Spleen (tissue), 11 donors: ENCODE measurements around the gene SP6. TPM values are rescaled to one million over a fixed set of nuclear protein-coding genes. Genes with fewer than 3 reads are reported as not detected.

Experiments
- DNase-seq: peaks from one replicate; pipeline ENCODE4 v3.0.0-alpha.2; 2020
- H3K27ac ChIP-seq, 8 donors: fragments of 200-600 bp; sonication (generic) in 7 of 8; 1 replicate in 4 of 8; 2 replicates in 4 of 8; pipeline versions ENCODE4 v1.5.0 to v1.8.0; 2016 to 2021; ENCODE audit warnings: inconsistent platforms in 4 of 8, mild to moderate bottlenecking in 4 of 8, moderate library complexity in 1 of 8
- H3K27me3 ChIP-seq, 7 donors: fragments of 200-600 bp; sonication (generic) in 6 of 7; replicated peaks in 1 of 7; 1 replicate in 4 of 7; 2 replicates in 3 of 7; pipeline versions ENCODE4 v1.5.0 to v1.8.0; 2016 to 2021; ENCODE audit warnings: inconsistent platforms in 3 of 7, mild to moderate bottlenecking in 1 of 7
- H3K36me3 ChIP-seq, 6 donors: fragments of 200-600 bp; sonication (generic) in 5 of 6; 1 replicate in 4 of 6; 2 replicates in 2 of 6; pipeline versions ENCODE4 v1.5.0 to v1.8.0; 2016 to 2021; ENCODE audit warnings: inconsistent platforms in 2 of 6
- H3K4me1 ChIP-seq, 6 donors: fragments of 200-600 bp; sonication (generic) in 5 of 6; 1 replicate in 3 of 6; 2 replicates in 3 of 6; pipeline versions ENCODE4 v1.5.0 to v1.8.0; 2016 to 2021; ENCODE audit warnings: inconsistent platforms in 3 of 6
- H3K4me3 ChIP-seq, 8 donors: fragments of 200-600 bp; sonication (generic) in 7 of 8; 1 replicate in 4 of 8; 2 replicates in 4 of 8; pipeline versions ENCODE4 v1.5.0 to v1.8.0; 2016 to 2021; ENCODE audit warnings: inconsistent platforms in 4 of 8, mild to moderate bottlenecking in 4 of 8, moderate library complexity in 2 of 8
- H3K9me3 ChIP-seq, 8 donors: fragments of 200-600 bp; sonication (generic) in 7 of 8; 1 replicate in 4 of 8; 2 replicates in 4 of 8; pipeline versions ENCODE4 v1.5.0 to v1.8.0; 2016 to 2021; ENCODE audit warnings: inconsistent platforms in 4 of 8
- CTCF ChIP-seq, 11 experiments: fragments of 200-600 bp in 7 of 11; fragments of 450-650 bp in 4 of 11; sonication (generic) in 4 of 11; IDR thresholded peaks in 8 of 11; conservative IDR thresholded peaks in 3 of 11; 1 replicate in 7 of 11; 2 replicates in 4 of 11; pipeline versions ENCODE4 v1.4.0 to v1.8.0; 2016 to 2021; ENCODE audit warnings: antibody characterized with exemption in 11 of 11, inconsistent platforms in 4 of 11, mild to moderate bottlenecking in 1 of 11
- POLR2A ChIP-seq, 3 donors: fragments of 450-650 bp; IDR thresholded peaks; one replicate each; pipeline ENCODE4 v1.5.1; 2017; ENCODE audit warnings: antibody characterized with exemption in 3 of 3, mild to moderate bottlenecking in 1 of 3
- POLR2AphosphoS5 ChIP-seq, 3 donors: sonication (generic); formaldehyde crosslinking; IDR thresholded peaks; one replicate each; pipeline ENCODE4 v1.5.1; 2017; ENCODE audit warnings: antibody characterized with exemption in 3 of 3
- WGBS, 5 donors: extraction: QIAGEN DNeasy Blood & Tissue Kit in 3 of 5; methylation state at CpG; one replicate each; pipeline versions ENCODE4 v1.1.5 to v1.1.7; 2013 to 2018; 5-methylcytosine and 5-hydroxymethylcytosine counted together
- intact Hi-C: fragments of 100-400 bp; cut with DNase I; formaldehyde crosslinking; loops from one replicate; pipeline ENCODE4 v1.15.0; 2023; ENCODE audit warnings: low total_unique reads
- polyA plus RNA-seq, 3 donors: library from polyadenylated mRNA; stranded (reverse); fragments of 200-250 nt; gene quantifications; one replicate each; pipeline ENCODE4 v1.2.1, GENCODE V29; 2013
- total RNA-seq, 7 donors: library from RNA; depleted of rRNA in 3 of 7; stranded (reverse); fragments of >200 nt in 3 of 7; fragmentation: NEBNext Ultra II Directional in 4 of 7; extraction: Animal tissue kit (Norgen Biotek cat#: 25700) in 4 of 7; gene quantifications; one replicate each; pipeline versions ENCODE4 v1.1.0 to v1.2.1, GENCODE V29; 2016 to 2021
- donor health status: healthy with polysubstance abuse.
- donor health status: DM: no; HTN: no; CAD: no; lungs with moderate emphysema.
- donor health status: DM: no; HTN: no; CAD: no.
- donor health status: Bipolar disorder and iron deficiency.
- donor health status: healthy.
- donor health status: DM: no; HTN: no; CAD: no.
- donor health status: DM: yes; HTN: yes; CAD: no.

Gene SP6
- total and polyA plus RNA-seq, 10 donors = 0.11 to 3.0 (median 1.1) TPM

GRCh38 chr17:47860386-47860785 lies 9.4 kb upstream of the SP6 start:
- no peak for DNase-seq
- 83 to 92% (median 89%) methylated on average over 5 of the region's 5 CpGs for WGBS, 5 donors
- intact Hi-C loops = no loop called here
- H3K9me3 ChIP-seq = no peaks in the 10 kb centered on the region
- peaks cover 0 to 49% (median 0%) of the 10 kb centered on the region in 7 donors for H3K27me3 ChIP-seq
- TF ChIP-seq POLR2AphosphoS5 (IDR thresholded peaks at IDR 0.05) (no peak), POLR2A (IDR thresholded peaks at IDR 0.05) (no peak), CTCF (IDR thresholded peaks at IDR 0.05 in 8 of 11, conservative IDR thresholded peaks at IDR 0.05 in 3 of 11) (no peak)
- no peak overlapping the region for H3K27ac ChIP-seq
- peaks cover 0 to 15% (median 10%) of the 10 kb centered on the region in 6 donors for H3K4me1 ChIP-seq
- H3K4me3 ChIP-seq = no peak overlapping the region
- H3K36me3 ChIP-seq = no peaks in the 10 kb centered on the region

- Histone ChIP-seq H3K36me3 (no peaks in the 10 kb centered on the region), H3K4me1 (peaks cover 0 to 13% (median 8%) of the 10 kb centered on the region in 6 donors), H3K27me3 (peaks cover 0 to 64% (median 14%) of the 10 kb centered on the region in 7 donors), H3K9me3 (no peaks in the 10 kb centered on the region), H3K27ac (no peak overlapping the region), H3K4me3 (no peak overlapping the region)
- WGBS, 5 donors = 59 to 65% (median 62%) methylated on average over 16 of the region's 16 CpGs
- DNase-seq = peak; percentile 19
- intact Hi-C loops = loop anchor here (10.0 kb wide), 1 partner anchor 867 kb away; the partner anchor contains the start of genes HOXB13, PRAC1 and PRAC2
- TF ChIP-seq POLR2A (IDR thresholded peaks at IDR 0.05) (no peak), CTCF (IDR thresholded peaks at IDR 0.05 in 8 of 11, conservative IDR thresholded peaks at IDR 0.05 in 3 of 11) (no peak), POLR2AphosphoS5 (IDR thresholded peaks at IDR 0.05) (no peak)
These were observed 6.8 kb upstream of the SP6 start for GRCh38 chr17:47857551-47858455.

GRCh38 chr17:47856830-47857229 lies 5.9 kb upstream of the SP6 start:
- Histone ChIP-seq H3K36me3 (no peaks in the 10 kb centered on the region), H3K27ac (no peak overlapping the region), H3K4me3 (no peak overlapping the region), H3K4me1 (peaks cover 4 to 16% (median 10%) of the 10 kb centered on the region in 6 donors), H3K27me3 (peaks cover 3 to 74% (median 24%) of the 10 kb centered on the region in 7 donors), H3K9me3 (no peaks in the 10 kb centered on the region)
- TF ChIP-seq POLR2A (IDR thresholded peaks at IDR 0.05) (no peak), CTCF (IDR thresholded peaks at IDR 0.05 in 8 of 11, conservative IDR thresholded peaks at IDR 0.05 in 3 of 11) (no peak), POLR2AphosphoS5 (IDR thresholded peaks at IDR 0.05) (no peak)
- intact Hi-C loops = loop anchor here (10.0 kb wide), 1 partner anchor 868 kb away; the partner anchor contains the start of genes HOXB13, PRAC1 and PRAC2
- DNase-seq = no peak

DNA sequence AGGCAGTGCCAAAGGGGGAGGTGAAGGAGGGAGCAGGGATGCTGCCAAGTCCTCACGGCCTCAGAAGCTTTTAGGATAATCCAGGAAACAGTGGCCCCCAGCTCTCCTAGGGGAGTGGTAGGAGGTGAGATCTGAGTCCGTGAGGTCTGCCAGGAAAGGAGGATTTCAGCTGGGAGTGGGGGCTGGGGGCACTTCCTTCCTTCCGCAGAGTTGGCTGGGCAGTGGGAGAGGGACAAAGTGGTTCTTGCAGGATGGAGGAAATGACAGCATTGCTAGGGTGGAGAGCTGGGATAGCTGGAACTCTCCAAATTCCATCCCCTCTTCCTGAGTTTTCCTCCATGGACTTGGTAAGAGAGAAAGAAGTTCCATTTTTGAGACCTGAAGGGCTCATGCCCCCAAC lies 4.8 kb upstream of the SP6 start:
- peak; percentile 37 for DNase-seq
- Histone ChIP-seq H3K9me3 (no peaks in the 10 kb centered on the region), H3K4me3 (no peak overlapping the region), H3K27me3 (peaks cover 4 to 80% (median 35%) of the 10 kb centered on the region in 7 donors), H3K4me1 (peaks cover 11 to 27% (median 21%) of the 10 kb centered on the region in 6 donors), H3K36me3 (no peaks in the 10 kb centered on the region), H3K27ac (peak overlapping the region in 1 of 8 donors; percentile 11)
- WGBS, 5 donors = 27 to 44% (median 38%) methylated on average over 3 of the region's 3 CpGs
- intact Hi-C loops = loop anchor here (10.0 kb wide), 1 partner anchor 869 kb away; the partner anchor contains the start of genes HOXB13, PRAC1 and PRAC2
- TF ChIP-seq POLR2AphosphoS5 (IDR thresholded peaks at IDR 0.05) (peak in 1 of 3 donors; percentile 36), POLR2A (IDR thresholded peaks at IDR 0.05) (no peak)
